SK-N-MC (cell line): ENCODE data around the gene POU4F3.

Source experiments
- EZH2 ChIP-seq: fragments of 200-600 bp; sonication (generic); IDR thresholded peaks from one replicate; pipeline ENCODE4 v1.6.1; 2017; ENCODE audit warnings: antibody characterized with exemption
- FOXP2 ChIP-seq: optimal IDR thresholded peaks from 2 replicates; pipeline ENCODE3; 2011; ENCODE audit warnings: mild to moderate bottlenecking, moderate library complexity; ENCODE audit not compliant: insufficient read depth; ENCODE audit errors: extremely low read length, control extremely low read depth

DNA sequence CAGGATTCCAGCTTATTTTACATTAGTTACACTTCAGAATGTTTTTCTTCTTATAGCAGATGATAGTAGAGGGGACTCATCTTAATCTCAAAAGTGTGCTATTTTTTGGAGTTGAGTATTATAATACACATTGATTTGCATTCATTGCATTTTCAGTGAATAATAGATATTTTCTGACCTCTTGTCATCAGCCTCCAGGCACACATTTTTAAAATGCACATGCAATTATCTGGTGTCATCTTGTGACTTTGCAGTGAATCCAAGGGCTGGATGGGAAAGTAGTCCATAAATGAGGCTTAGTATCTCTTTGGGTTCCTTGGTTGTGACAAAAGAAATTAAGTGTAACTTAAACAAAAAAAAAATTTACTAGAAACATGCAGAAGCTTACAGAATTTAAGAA is 28.1 kb upstream of the POU4F3 start:
- no peak for TF ChIP-seq EZH2
- TF ChIP-seq FOXP2: no peak
